GM19452 (cell line): ENCODE data around the gene TMC1.
"Not testable (repeated sequence)": the region's sequence is repeated elsewhere in the genome, so short reads cannot be mapped to it uniquely, and the experiment has no call there.

Source experiments
- ATAC-seq: cut with Tn5 transposase; IDR thresholded peaks from one replicate; pipeline ENCODE4 v1.9.1; 2021; ENCODE audit not compliant: unreplicated experiment

The TMC1 gene

GRCh38 chr9:72524820-72525540 lies 3.6 kb downstream of the TMC1 start:
- ATAC-seq: no peak

- ATAC-seq: peak; percentile 80
These were observed 5.7 kb downstream of the TMC1 start for GRCh38 chr9:72526901-72527800.

- ATAC-seq: no peak
These were observed 6.4 kb downstream of the TMC1 start for GRCh38 chr9:72527801-72528195.

GRCh38 chr9:72529531-72529930 lies 8.1 kb downstream of the TMC1 start:
- ATAC-seq: no peak

GRCh38 chr9:72533322-72533721 lies 11.9 kb downstream of the TMC1 start:
- no peak for ATAC-seq

- no peak for ATAC-seq
These were observed 13.5 kb downstream of the TMC1 start for GRCh38 chr9:72534931-72535330.

GRCh38 chr9:72537011-72537545 lies 15.7 kb downstream of the TMC1 start:
- ATAC-seq: no peak

GRCh38 chr9:72537671-72538070 lies 16.3 kb downstream of the TMC1 start:
- no peak for ATAC-seq

GRCh38 chr9:72538921-72539702 lies 17.7 kb downstream of the TMC1 start:
- ATAC-seq: no peak

GRCh38 chr9:72539824-72540347 lies 18.5 kb downstream of the TMC1 start:
- no peak for ATAC-seq

GRCh38 chr9:72540348-72540873 lies 19.0 kb downstream of the TMC1 start:
- no peak for ATAC-seq

GRCh38 chr9:72542537-72542833 lies 21.1 kb downstream of the TMC1 start:
- not testable (repeated sequence) for ATAC-seq

- ATAC-seq: no peak
These were observed 21.5 kb downstream of the TMC1 start for GRCh38 chr9:72542917-72543316.

GRCh38 chr9:72551306-72551705 lies 29.9 kb downstream of the TMC1 start:
- no peak for ATAC-seq

- no peak for ATAC-seq
These were observed 30.9 kb downstream of the TMC1 start for GRCh38 chr9:72552356-72552755.

GRCh38 chr9:72554221-72554641 lies 32.8 kb downstream of the TMC1 start:
- ATAC-seq: no peak

- ATAC-seq: no peak
These were observed 36.1 kb downstream of the TMC1 start for GRCh38 chr9:72557549-72557948.

- no peak for ATAC-seq
These were observed 38.7 kb downstream of the TMC1 start for GRCh38 chr9:72560086-72560485.

GRCh38 chr9:72563806-72564205 lies 42.4 kb downstream of the TMC1 start:
- ATAC-seq: no peak

- ATAC-seq: no peak
These were observed 43.3 kb downstream of the TMC1 start for GRCh38 chr9:72564479-72565281.
